NCI-H1694 (cell line): ENCODE results near the gene AGPAT2.
A peak's percentile ranks its signal among the peaks of the same experiment; 100 is the strongest.

Experiments used
- DNase-seq: peaks from one replicate; lab custom pipeline; 2025; lab: John Stamatoyannopoulos, UW

Gene AGPAT2

GRCh38 chr9:136625101-136626065, 61.9 kb downstream of the AGPAT2 start:
- DNase-seq: peak; percentile 54

- DNase-seq: no peak
Measured at GRCh38 chr9:136624184-136624951, 62.9 kb downstream of the AGPAT2 start.

GRCh38 chr9:136623842-136624183, 63.4 kb downstream of the AGPAT2 start:
- DNase-seq: no peak
